ENCODE data around the gene BTF3L4. TPM values are rescaled to one million over a fixed set of nuclear protein-coding genes. Genes with fewer than 3 reads are reported as not detected.

BTF3L4 gene
- total RNA-seq, 3 donors from 2014 or later (not counting 1 experiment from before 2014, with no cell fraction given), result 24.2 to 25.3 (median 25.2) TPM

DNA sequence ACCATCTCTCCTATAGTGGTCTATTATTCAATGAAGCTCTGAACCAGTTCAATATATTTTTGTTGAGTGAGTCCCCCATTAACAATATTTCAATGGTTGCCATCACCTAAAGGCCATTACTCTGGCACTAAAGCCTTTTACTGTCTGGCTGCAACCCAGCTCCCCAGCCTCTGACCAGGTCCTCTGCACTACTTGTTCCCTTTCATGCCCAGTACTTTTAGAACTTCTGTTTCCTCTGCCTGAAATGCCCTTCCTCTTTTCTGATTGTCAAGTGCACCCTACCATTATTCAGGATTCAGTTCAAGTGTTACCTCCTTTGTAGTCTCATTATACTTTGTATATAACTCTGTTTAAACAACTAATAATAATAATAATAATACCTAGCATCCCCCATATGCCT lies 55.4 kb downstream of the BTF3L4 start:
- Histone ChIP-seq H3K4me3 (ENCODE audit: low read length) (no peak overlapping the region), H3K4me1 (ENCODE audit: control insufficient read depth, insufficient read depth, low read length) (no peaks in the 10 kb centered on the region), H3K9me3 (ENCODE audit: control insufficient read depth, insufficient read depth, low read length) (no peaks in the 10 kb centered on the region), H3K27ac (ENCODE audit: low read length) (no peak overlapping the region), H3K36me3 (ENCODE audit: control insufficient read depth, insufficient read depth, low read length) (no peaks in the 10 kb centered on the region), H3K27me3 (ENCODE audit: control insufficient read depth, insufficient read depth, low read length) (no peaks in the 10 kb centered on the region)
- intact Hi-C loops (cut with micrococcal nuclease), result no loop called here
- no peaks in the 10 kb centered on the region for H3K9me3 Mint-ChIP-seq
- no peak for ATAC-seq
- H3K4me3 Mint-ChIP-seq, result no peak overlapping the region
- H3K36me3 Mint-ChIP-seq, result no peaks in the 10 kb centered on the region
- peaks cover 0 to 3% of the 10 kb centered on the region in 2 donors for H3K27me3 Mint-ChIP-seq (ENCODE audit: low read depth in 2 of 2)
- no peak for DNase-seq
- TF ChIP-seq, protein P1, sequence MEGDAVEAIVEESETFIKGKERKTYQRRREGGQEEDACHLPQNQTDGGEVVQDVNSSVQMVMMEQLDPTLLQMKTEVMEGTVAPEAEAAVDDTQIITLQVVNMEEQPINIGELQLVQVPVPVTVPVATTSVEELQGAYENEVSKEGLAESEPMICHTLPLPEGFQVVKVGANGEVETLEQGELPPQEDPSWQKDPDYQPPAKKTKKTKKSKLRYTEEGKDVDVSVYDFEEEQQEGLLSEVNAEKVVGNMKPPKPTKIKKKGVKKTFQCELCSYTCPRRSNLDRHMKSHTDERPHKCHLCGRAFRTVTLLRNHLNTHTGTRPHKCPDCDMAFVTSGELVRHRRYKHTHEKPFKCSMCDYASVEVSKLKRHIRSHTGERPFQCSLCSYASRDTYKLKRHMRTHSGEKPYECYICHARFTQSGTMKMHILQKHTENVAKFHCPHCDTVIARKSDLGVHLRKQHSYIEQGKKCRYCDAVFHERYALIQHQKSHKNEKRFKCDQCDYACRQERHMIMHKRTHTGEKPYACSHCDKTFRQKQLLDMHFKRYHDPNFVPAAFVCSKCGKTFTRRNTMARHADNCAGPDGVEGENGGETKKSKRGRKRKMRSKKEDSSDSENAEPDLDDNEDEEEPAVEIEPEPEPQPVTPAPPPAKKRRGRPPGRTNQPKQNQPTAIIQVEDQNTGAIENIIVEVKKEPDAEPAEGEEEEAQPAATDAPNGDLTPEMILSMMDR (IDR thresholded peaks at IDR 0.05), result no peak
- H3K4me1 Mint-ChIP-seq, result no peaks in the 10 kb centered on the region
- no peak overlapping the region for H3K27ac Mint-ChIP-seq

DNA sequence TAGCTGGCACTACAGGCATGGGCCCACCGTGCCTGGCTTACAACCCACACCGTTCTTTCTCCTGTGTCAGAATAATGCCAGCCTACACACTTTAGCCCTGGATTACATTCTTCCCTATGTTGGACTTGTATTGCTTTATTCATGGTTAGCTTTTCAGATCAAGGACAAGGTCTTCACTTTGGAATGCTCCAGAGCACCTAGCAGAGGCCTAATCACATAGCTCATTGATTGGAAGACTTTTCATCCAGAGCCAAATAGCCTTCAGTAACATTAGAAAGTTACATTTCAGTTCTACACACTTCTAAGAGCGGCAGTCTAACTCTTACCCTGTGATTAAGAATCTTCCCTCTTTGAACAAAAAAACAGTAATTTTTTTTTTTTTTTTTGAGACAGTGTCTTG lies 56.4 kb downstream of the BTF3L4 start:
- Mint-ChIP-seq H3K27ac (no peak overlapping the region), H3K4me3 (no peak overlapping the region), H3K36me3 (no peaks in the 10 kb centered on the region), H3K27me3 (ENCODE audit: low read depth in 2 of 2) (peaks cover 0 to 3% of the 10 kb centered on the region in 2 donors), H3K9me3 (no peaks in the 10 kb centered on the region), H3K4me1 (no peaks in the 10 kb centered on the region)
- intact Hi-C loops (cut with micrococcal nuclease), result no loop called here
- TF ChIP-seq, protein P1 (IDR thresholded peaks at IDR 0.05), result no peak
- no peak overlapping the region for H3K27ac ChIP-seq (ENCODE audit: low read length)
- 87% methylated on average over 3 of the region's 3 CpGs for WGBS (ENCODE audit: insufficient coverage)
- ATAC-seq, result no peak
- no peaks in the 10 kb centered on the region for H3K36me3 ChIP-seq (ENCODE audit: control insufficient read depth, insufficient read depth, low read length)
- H3K4me3 ChIP-seq (ENCODE audit: low read length), result no peak overlapping the region
- no peaks in the 10 kb centered on the region for H3K4me1 ChIP-seq (ENCODE audit: control insufficient read depth, insufficient read depth, low read length)
- no peaks in the 10 kb centered on the region for H3K27me3 ChIP-seq (ENCODE audit: control insufficient read depth, insufficient read depth, low read length)
- no peaks in the 10 kb centered on the region for H3K9me3 ChIP-seq (ENCODE audit: control insufficient read depth, insufficient read depth, low read length)
- DNase-seq, result no peak

DNA sequence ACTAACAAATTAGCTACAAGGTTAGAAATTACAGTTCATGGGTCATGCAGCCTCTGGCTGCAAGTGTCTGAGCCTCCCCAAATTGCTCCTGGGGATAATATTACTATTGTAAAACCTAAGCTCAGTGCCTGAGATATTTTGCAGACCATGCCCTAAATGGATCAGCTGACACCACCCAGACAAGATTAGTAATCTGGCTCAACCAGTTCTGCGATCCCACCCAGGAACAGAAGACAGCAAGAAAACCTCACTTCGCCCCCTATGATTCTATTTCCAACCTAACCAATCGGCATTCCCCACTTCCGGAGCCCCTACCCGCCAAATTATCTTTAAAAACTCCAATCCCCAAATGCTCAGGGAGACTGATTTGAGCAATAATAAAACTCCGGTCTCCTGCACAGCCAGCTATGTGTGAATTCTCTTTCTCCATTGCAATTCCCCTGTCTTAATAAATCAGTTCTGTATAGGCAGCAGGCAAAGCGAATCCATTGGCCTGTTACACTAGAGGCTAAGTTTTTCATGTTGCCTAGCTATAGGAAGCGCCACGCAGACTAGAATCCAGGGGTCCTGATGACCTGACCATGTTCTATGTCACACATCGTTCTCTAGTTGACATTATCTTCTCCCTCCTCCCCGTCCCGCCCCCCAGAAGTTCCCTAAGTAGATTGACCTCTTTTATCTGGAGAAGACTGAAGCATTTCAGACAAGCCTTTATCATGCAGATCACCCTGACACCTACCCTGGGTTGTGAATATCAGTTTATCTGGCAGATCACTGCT lies 63.4 kb downstream of the BTF3L4 start:
- Histone ChIP-seq H3K4me3 (ENCODE audit: low read length) (no peak overlapping the region), H3K4me1 (ENCODE audit: control insufficient read depth, insufficient read depth, low read length) (no peaks in the 10 kb centered on the region), H3K9me3 (ENCODE audit: control insufficient read depth, insufficient read depth, low read length) (no peaks in the 10 kb centered on the region), H3K27ac (ENCODE audit: low read length) (no peak overlapping the region), H3K27me3 (ENCODE audit: control insufficient read depth, insufficient read depth, low read length) (no peaks in the 10 kb centered on the region), H3K36me3 (ENCODE audit: control insufficient read depth, insufficient read depth, low read length) (no peaks in the 10 kb centered on the region)
- ATAC-seq, result no peak
- 91% methylated on average over 12 of the region's 12 CpGs for WGBS (ENCODE audit: insufficient coverage)
- Mint-ChIP-seq H3K36me3 (no peaks in the 10 kb centered on the region), H3K9me3 (no peaks in the 10 kb centered on the region), H3K4me1 (no peaks in the 10 kb centered on the region), H3K27me3 (ENCODE audit: low read depth in 2 of 2) (no peaks in the 10 kb centered on the region), H3K27ac (no peak overlapping the region), H3K4me3 (no peak overlapping the region)
- intact Hi-C loops (cut with micrococcal nuclease), result no loop called here
- TF ChIP-seq, protein P1 (IDR thresholded peaks at IDR 0.05), result no peak
- no peak for DNase-seq

DNA sequence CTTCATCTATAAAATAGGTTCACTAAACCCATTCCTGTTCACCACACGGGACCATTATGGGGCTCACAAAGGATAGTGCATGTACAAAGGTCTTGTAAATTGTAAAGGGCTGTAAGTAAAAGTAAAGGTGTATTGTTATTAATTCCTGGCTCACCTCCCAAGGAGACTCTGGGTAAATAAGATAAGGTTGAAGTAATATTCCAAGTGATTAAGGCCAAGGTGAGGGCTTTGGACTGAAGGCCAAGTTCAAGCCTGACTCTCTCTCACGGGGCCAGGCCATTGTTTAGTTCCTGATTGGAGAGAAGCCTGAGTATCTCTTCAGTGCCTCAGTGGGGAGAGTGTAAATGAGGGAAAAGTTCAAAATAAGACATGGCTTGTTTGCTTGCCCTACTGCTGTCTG lies 66.3 kb downstream of the BTF3L4 start:
- Histone ChIP-seq H3K36me3 (ENCODE audit: control insufficient read depth, insufficient read depth, low read length) (no peaks in the 10 kb centered on the region), H3K27ac (ENCODE audit: low read length) (no peak overlapping the region), H3K4me3 (ENCODE audit: low read length) (no peak overlapping the region), H3K27me3 (ENCODE audit: control insufficient read depth, insufficient read depth, low read length) (no peaks in the 10 kb centered on the region), H3K9me3 (ENCODE audit: control insufficient read depth, insufficient read depth, low read length) (no peaks in the 10 kb centered on the region), H3K4me1 (ENCODE audit: control insufficient read depth, insufficient read depth, low read length) (no peaks in the 10 kb centered on the region)
- Mint-ChIP-seq H3K9me3 (no peaks in the 10 kb centered on the region), H3K27ac (no peak overlapping the region), H3K27me3 (ENCODE audit: low read depth in 2 of 2) (peaks cover 15 to 18% of the 10 kb centered on the region in 2 donors), H3K36me3 (no peaks in the 10 kb centered on the region), H3K4me1 (no peaks in the 10 kb centered on the region), H3K4me3 (no peak overlapping the region)
- TF ChIP-seq, protein P1 (IDR thresholded peaks at IDR 0.05), result no peak
- intact Hi-C loops (cut with micrococcal nuclease), result no loop called here
- ATAC-seq (no peak), DNase-seq (no peak)
- 95% methylated on average over 1 of the region's 2 CpGs for WGBS (ENCODE audit: insufficient coverage)

All from natural killer cell (primary cell).